ENCODE measurements around the gene MAP3K5.

The MAP3K5 gene

DNA sequence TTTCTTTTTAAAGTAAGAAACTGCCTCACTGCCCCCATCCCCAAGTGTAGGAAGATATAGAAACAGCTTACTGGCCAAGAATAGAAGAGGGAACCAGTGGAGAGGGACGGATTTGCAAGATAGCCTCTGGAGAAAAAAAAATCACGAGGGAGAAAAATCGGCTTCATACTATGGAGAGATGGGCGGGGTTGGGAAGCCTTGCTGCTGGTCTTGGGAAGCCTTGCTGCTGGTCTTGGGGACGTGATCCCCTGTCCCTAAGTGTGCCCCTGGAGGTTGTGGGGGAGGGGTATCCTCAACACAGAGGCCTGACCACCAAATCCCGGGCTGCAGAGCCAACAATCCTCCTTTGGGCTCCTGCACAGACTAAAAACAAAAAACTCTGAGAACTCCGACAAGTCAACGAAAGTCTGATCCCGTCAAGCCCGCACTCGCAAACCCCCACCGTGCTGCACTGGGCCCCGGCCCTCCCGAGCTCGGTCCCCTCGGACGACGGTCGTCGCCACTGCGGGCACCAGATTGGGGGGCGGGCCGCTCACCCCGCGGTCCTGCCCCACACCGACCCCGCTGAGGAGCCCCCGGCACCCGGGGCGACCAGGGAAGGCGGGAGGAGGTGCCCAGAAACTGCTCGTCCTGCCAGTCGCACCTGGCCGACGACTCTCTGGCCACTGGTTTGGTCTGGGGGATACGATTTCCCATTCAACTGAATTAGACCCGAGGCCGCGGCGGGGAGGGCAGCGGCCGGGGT is 242.8 kb downstream of the MAP3K5 start:
- Histone ChIP-seq H3K4me3 (ENCODE audit: insufficient read depth, low read depth, low read length) (peak overlapping the region; percentile 61), H3K27me3 (ENCODE audit: control insufficient read depth, insufficient read depth, low read length, poor library complexity, severe bottlenecking) (peaks cover 60% of the 10 kb centered on the region), H3K36me3 (ENCODE audit: control insufficient read depth, insufficient read depth, low read length) (no peaks in the 10 kb centered on the region), H3K9me3 (ENCODE audit: control insufficient read depth, low read length) (no peaks in the 10 kb centered on the region), H3K4me1 (ENCODE audit: control insufficient read depth, insufficient read depth, low read length) (no peaks in the 10 kb centered on the region), H3K27ac (ENCODE audit: insufficient read depth, low read depth, low read length, poor library complexity, severe bottlenecking) (no peak overlapping the region)
- 1% methylated on average over 42 of the region's 42 CpGs for WGBS, 2 experiments

DNA sequence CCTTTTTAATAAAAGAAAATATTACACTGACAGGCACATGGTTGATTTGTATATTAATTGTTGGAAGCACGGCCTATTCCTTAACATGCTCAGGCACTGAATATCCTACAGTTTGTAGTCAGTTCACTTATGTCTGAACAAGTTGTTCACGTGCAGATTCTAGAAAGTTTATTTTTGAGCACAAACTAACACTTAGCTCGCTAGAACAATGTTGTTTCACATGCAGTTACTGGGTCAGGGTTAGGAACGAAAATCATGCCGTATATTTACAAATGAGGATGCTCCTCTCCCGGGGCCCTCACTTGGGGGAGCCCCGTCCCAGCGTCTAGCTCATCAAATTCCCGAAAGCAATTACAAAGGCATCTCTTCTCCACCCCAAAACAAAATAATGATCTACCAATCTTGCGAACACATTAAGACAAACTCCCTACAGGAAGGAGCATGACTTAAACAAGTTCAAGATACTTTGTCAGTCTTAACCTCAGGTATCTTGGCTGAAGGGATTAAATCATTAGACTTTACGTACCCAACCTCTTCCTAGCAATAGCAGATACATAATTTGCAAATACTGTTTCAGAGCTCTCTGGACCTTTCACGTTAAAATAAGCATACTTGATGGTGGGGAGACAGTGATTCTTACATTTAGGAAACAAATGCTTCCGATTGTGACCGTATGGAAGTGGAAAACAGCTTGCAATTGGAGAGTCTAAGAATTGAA is 243.5 kb downstream of the MAP3K5 start:
- H3K9me3 ChIP-seq (ENCODE audit: control insufficient read depth, low read length): no peaks in the 10 kb centered on the region
- H3K4me3 ChIP-seq (ENCODE audit: insufficient read depth, low read depth, low read length): no peak overlapping the region
- no peaks in the 10 kb centered on the region for H3K4me1 ChIP-seq (ENCODE audit: control insufficient read depth, insufficient read depth, low read length)
- H3K27me3 ChIP-seq (ENCODE audit: control insufficient read depth, insufficient read depth, low read length, poor library complexity, severe bottlenecking): peaks cover 59% of the 10 kb centered on the region
- WGBS, 2 experiments: 49 to 53% methylated on average over 14 of the region's 14 CpGs
- no peaks in the 10 kb centered on the region for H3K36me3 ChIP-seq (ENCODE audit: control insufficient read depth, insufficient read depth, low read length)
- no peak overlapping the region for H3K27ac ChIP-seq (ENCODE audit: insufficient read depth, low read depth, low read length, poor library complexity, severe bottlenecking)

DNA sequence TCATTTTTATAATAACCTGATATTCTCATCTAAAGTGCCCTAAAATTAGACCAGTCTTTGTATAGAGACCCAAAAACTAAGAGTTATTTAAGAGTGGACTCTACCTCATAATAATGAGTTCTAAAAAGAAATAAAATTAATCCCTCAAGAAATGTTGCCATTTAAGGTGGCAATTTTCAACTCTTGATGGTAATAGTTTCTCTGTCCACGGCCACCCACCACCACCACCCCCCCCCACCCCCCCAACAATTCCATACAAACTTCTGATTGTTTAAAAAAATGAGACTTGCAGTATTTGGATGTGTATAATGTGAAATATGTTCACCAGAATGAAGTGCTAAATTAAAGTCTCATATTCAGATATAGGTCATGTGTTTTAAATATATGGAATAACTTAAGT is 244.4 kb downstream of the MAP3K5 start:
- no peak overlapping the region for H3K27ac ChIP-seq (ENCODE audit: insufficient read depth, low read depth, low read length, poor library complexity, severe bottlenecking)
- no CpG with 5 or more reads among the region's 1 CpG for WGBS, 2 experiments
- no peaks in the 10 kb centered on the region for H3K36me3 ChIP-seq (ENCODE audit: control insufficient read depth, insufficient read depth, low read length)
- peaks cover 50% of the 10 kb centered on the region for H3K27me3 ChIP-seq (ENCODE audit: control insufficient read depth, insufficient read depth, low read length, poor library complexity, severe bottlenecking)
- no peaks in the 10 kb centered on the region for H3K9me3 ChIP-seq (ENCODE audit: control insufficient read depth, low read length)
- H3K4me1 ChIP-seq (ENCODE audit: control insufficient read depth, insufficient read depth, low read length): no peaks in the 10 kb centered on the region
- H3K4me3 ChIP-seq (ENCODE audit: insufficient read depth, low read depth, low read length): no peak overlapping the region

DNA sequence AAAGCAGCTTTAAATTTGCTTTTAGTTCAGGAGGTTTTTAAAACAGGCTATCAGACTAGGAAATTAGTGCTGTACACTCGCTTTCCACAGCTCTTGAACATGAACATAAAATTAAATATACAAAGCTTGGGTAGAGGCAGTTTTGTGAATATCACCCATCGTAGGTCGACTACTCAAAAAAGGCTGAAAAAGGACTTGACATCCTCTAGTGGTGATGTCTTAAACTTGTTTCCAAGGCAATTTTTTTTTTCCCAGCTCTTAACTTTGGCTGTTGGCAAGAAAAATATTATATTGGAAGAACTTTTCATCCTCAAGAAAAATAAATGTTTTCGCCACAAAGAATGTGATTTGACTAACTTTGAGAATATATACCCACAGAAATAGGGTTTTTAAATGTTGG is 244.9 kb downstream of the MAP3K5 start:
- WGBS, 2 experiments: 35 to 39% methylated on average over 2 to 3 of the region's 4 CpGs
- Histone ChIP-seq H3K27ac (ENCODE audit: insufficient read depth, low read depth, low read length, poor library complexity, severe bottlenecking) (no peak overlapping the region), H3K4me1 (ENCODE audit: control insufficient read depth, insufficient read depth, low read length) (no peaks in the 10 kb centered on the region), H3K36me3 (ENCODE audit: control insufficient read depth, insufficient read depth, low read length) (no peaks in the 10 kb centered on the region), H3K4me3 (ENCODE audit: insufficient read depth, low read depth, low read length) (no peak overlapping the region), H3K9me3 (ENCODE audit: control insufficient read depth, low read length) (no peaks in the 10 kb centered on the region), H3K27me3 (ENCODE audit: control insufficient read depth, insufficient read depth, low read length, poor library complexity, severe bottlenecking) (peaks cover 44% of the 10 kb centered on the region)

DNA sequence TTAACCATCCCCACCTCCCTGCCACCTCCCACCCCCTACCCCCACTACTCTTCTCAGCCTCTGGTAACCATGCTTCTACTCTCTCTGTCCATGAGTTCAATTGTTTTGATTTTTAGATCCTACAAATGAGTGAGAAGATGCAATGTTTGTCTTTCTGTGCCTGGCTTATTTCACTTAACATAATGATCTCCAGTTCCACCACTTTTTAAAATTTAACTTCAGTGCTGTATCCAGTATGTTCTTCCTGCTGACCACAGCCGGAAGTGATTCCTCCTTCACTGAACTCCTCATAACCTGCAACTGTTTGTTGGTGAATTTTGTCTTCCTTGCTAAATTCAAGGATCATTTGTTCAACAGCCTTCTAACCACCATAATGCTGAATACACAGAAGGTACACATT is 245.9 kb downstream of the MAP3K5 start:
- WGBS, 2 experiments: 91 to 94% methylated on average over 1 of the region's 1 CpG

DNA sequence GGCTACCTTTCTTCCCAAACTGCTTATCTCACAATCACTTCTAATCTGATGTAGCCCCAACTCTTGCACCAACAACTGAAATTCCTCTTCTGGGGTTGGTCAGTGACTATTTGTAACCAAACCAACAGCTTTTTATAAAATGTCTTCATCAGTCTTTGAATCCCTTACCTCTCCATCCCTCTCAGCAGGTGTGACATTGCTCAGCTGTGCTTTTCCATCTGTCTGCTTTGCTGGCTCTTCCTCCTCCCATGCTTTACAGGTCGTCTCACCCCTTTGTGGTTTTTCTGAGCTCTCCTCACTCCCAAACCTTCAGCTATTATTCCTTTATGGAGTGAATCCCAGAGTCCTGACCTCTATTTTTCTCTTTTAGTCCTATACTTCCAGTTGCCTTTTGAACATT is 248.0 kb downstream of the MAP3K5 start:
- H3K36me3 ChIP-seq (ENCODE audit: control insufficient read depth, insufficient read depth, low read length): no peaks in the 10 kb centered on the region
- 50 to 58% methylated on average over 1 of the region's 1 CpG for WGBS, 2 experiments
- H3K27ac ChIP-seq (ENCODE audit: insufficient read depth, low read depth, low read length, poor library complexity, severe bottlenecking): no peak overlapping the region

More for the DNA sequence above, 245.9 kb downstream of the MAP3K5 start:
- Histone ChIP-seq H3K4me3 (ENCODE audit: insufficient read depth, low read depth, low read length) (no peak overlapping the region), H3K36me3 (ENCODE audit: control insufficient read depth, insufficient read depth, low read length) (no peaks in the 10 kb centered on the region), H3K27me3 (ENCODE audit: control insufficient read depth, insufficient read depth, low read length, poor library complexity, severe bottlenecking) (peaks cover 34% of the 10 kb centered on the region), H3K9me3 (ENCODE audit: control insufficient read depth, low read length) (no peaks in the 10 kb centered on the region), H3K4me1 (ENCODE audit: control insufficient read depth, insufficient read depth, low read length) (no peaks in the 10 kb centered on the region), H3K27ac (ENCODE audit: insufficient read depth, low read depth, low read length, poor library complexity, severe bottlenecking) (no peak overlapping the region)

DNA sequence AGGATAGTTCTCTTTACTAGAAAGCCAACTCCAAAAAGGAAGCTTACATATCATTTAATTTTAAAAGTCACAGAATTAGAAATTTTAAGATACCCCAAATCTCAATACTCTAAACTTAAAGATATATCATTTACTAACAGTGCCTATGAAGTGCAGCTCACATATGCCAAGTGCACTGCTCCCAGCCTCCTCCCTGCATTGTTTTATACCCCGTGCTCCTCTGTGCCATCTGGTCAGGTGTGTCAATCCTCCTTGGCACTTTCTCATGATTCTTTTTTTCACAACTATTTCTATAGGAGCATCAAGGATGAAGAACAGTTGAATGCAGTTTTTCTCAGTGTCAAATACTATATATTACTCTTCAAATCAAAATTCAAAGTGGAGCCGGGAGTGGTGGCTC is 250.9 kb downstream of the MAP3K5 start:
- Histone ChIP-seq H3K9me3 (ENCODE audit: control insufficient read depth, low read length) (no peaks in the 10 kb centered on the region), H3K27ac (ENCODE audit: insufficient read depth, low read depth, low read length, poor library complexity, severe bottlenecking) (no peak overlapping the region), H3K36me3 (ENCODE audit: control insufficient read depth, insufficient read depth, low read length) (no peaks in the 10 kb centered on the region), H3K27me3 (ENCODE audit: control insufficient read depth, insufficient read depth, low read length, poor library complexity, severe bottlenecking) (no peaks in the 10 kb centered on the region), H3K4me1 (ENCODE audit: control insufficient read depth, insufficient read depth, low read length) (peaks cover 4% of the 10 kb centered on the region), H3K4me3 (ENCODE audit: insufficient read depth, low read depth, low read length) (no peak overlapping the region)
- WGBS, 2 experiments: 82 to 92% methylated on average over 2 of the region's 2 CpGs

More for the DNA sequence above, 248.0 kb downstream of the MAP3K5 start:
- H3K9me3 ChIP-seq (ENCODE audit: control insufficient read depth, low read length): no peaks in the 10 kb centered on the region
- H3K4me3 ChIP-seq (ENCODE audit: insufficient read depth, low read depth, low read length): no peak overlapping the region
- peaks cover 14% of the 10 kb centered on the region for H3K27me3 ChIP-seq (ENCODE audit: control insufficient read depth, insufficient read depth, low read length, poor library complexity, severe bottlenecking)
- peaks cover 4% of the 10 kb centered on the region for H3K4me1 ChIP-seq (ENCODE audit: control insufficient read depth, insufficient read depth, low read length)

DNA sequence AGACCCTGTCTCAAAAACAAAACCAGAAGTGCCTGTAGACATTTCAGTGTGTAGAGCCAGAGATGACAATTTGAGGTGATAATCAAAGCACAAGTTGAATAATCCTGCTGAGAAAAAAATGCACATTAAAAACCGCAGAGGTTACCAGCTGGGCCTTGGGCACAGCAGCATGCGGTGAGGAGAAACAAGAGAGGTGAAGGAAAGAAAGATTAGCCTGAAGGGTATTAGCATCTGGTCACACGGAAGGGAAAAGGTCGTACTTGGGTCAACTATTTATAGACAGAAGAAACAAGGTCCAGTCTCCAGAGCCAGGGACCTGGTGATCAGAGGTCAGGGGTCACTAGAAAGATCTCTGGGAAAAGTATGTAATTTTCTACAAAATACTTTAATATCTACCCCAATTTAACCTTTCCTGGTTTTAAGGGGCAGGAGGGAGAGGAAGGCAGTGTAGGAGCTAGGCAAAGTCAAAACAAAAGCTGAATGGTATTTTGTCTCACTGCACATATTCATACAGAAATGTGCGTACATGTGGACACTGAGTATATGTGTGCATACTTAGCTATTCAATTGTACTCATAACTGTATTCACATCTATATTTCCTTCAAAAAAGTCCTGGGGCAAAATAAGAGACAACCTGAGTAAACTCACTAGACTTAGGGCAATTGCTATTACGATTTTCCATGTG is 252.2 kb downstream of the MAP3K5 start:
- Histone ChIP-seq H3K4me3 (ENCODE audit: insufficient read depth, low read depth, low read length) (no peak overlapping the region), H3K36me3 (ENCODE audit: control insufficient read depth, insufficient read depth, low read length) (no peaks in the 10 kb centered on the region), H3K9me3 (ENCODE audit: control insufficient read depth, low read length) (no peaks in the 10 kb centered on the region), H3K27me3 (ENCODE audit: control insufficient read depth, insufficient read depth, low read length, poor library complexity, severe bottlenecking) (no peaks in the 10 kb centered on the region), H3K4me1 (ENCODE audit: control insufficient read depth, insufficient read depth, low read length) (peaks cover 4% of the 10 kb centered on the region), H3K27ac (ENCODE audit: insufficient read depth, low read depth, low read length, poor library complexity, severe bottlenecking) (no peak overlapping the region)
- 65% methylated on average over 6 of the region's 6 CpGs for WGBS, 2 experiments

DNA sequence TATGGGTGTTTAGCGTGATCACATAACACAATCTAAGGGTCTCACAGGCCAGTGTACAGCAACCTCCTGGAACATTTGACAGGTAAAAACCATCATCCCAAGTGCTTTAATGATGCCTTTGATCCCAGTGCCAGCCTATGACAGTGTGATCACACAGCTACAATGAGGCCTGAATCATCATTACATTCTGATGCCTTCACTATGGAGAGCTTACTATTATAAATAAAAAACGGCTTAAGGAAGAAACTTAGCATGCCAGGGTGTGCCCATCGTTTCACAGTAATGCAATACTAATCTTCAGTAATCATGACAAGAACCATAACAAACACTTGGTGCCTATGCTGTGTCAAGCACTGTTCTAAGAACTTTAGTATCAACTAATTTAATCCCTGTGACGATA is 253.4 kb downstream of the MAP3K5 start:
- no peaks in the 10 kb centered on the region for H3K27me3 ChIP-seq (ENCODE audit: control insufficient read depth, insufficient read depth, low read length, poor library complexity, severe bottlenecking)
- H3K36me3 ChIP-seq (ENCODE audit: control insufficient read depth, insufficient read depth, low read length): no peaks in the 10 kb centered on the region
- no peak overlapping the region for H3K27ac ChIP-seq (ENCODE audit: insufficient read depth, low read depth, low read length, poor library complexity, severe bottlenecking)
- 92 to 93% methylated on average over 4 of the region's 4 CpGs for WGBS, 2 experiments
- no peaks in the 10 kb centered on the region for H3K9me3 ChIP-seq (ENCODE audit: control insufficient read depth, low read length)
- peaks cover 4% of the 10 kb centered on the region for H3K4me1 ChIP-seq (ENCODE audit: control insufficient read depth, insufficient read depth, low read length)
- no peak overlapping the region for H3K4me3 ChIP-seq (ENCODE audit: insufficient read depth, low read depth, low read length)

Measured in ectodermal cell (in vitro differentiated cells).